Gastrocnemius medialis (tissue), 4 donors: ENCODE data around the gene RAB5A.

Experiments used
- CTCF ChIP-seq, 5 experiments: fragments of 450-650 bp in 3 of 5; fragments of 200-600 bp in 2 of 5; sonication (generic) in 2 of 5; IDR thresholded peaks in 4 of 5; conservative IDR thresholded peaks in 1 of 5; 1 replicate in 4 of 5; 2 replicates in 1 of 5; pipeline ENCODE4 v1.5.1; 2016 to 2019; ENCODE audit warnings: antibody characterized with exemption in 5 of 5, mild to moderate bottlenecking in 3 of 5, moderate library complexity in 3 of 5
- POLR2A ChIP-seq, 2 donors: fragments of 450-650 bp; IDR thresholded peaks; one replicate each; pipeline ENCODE4 v1.6.1; 2017; ENCODE audit warnings: antibody characterized with exemption in 2 of 2, mild to moderate bottlenecking in 2 of 2, moderate library complexity in 2 of 2

GRCh38 chr3:19970327-19970726 is 23.4 kb downstream of the RAB5A start:
- no peak for TF ChIP-seq CTCF (IDR thresholded peaks at IDR 0.05 in 4 of 5, conservative IDR thresholded peaks at IDR 0.05 in 1 of 5)
- TF ChIP-seq POLR2A (IDR thresholded peaks at IDR 0.05), result no peak
